H9 (cell line): ENCODE measurements around the gene ANKRD36B. TPM values are rescaled to one million over a fixed set of nuclear protein-coding genes. Genes with fewer than 3 reads are reported as not detected.
"Not testable (repeated sequence)": the region's sequence is repeated elsewhere in the genome, so short reads cannot be mapped to it uniquely, and the experiment has no call there.

Experiments used
- DNase-seq: peaks from one replicate; pipeline ENCODE4 v3.0.0-alpha.2; 2017
- H2AFZ ChIP-seq: one replicate; pipeline ENCODE4 v1.6.1; 2013; ENCODE audit warnings: mild to moderate bottlenecking, low read length, control low read depth, moderate library complexity
- H2AK5ac ChIP-seq: 2 replicates; pipeline ENCODE4 v1.6.1; 2013; ENCODE audit warnings: low read length, control low read depth, mixed read lengths; ENCODE audit not compliant: insufficient read length
- H2BK120ac ChIP-seq: one replicate; pipeline ENCODE4 v1.6.1; 2013; ENCODE audit warnings: low read depth, mild to moderate bottlenecking, low read length, control low read depth, inconsistent platforms; ENCODE audit not compliant: poor library complexity, severe bottlenecking
- H2BK12ac ChIP-seq: 2 replicates; pipeline ENCODE4 v1.6.1; 2013; ENCODE audit warnings: low read length, control low read depth, mixed read lengths, low read depth; ENCODE audit not compliant: insufficient read length
- H2BK15ac ChIP-seq: 2 replicates; pipeline ENCODE4 v1.6.1; 2013; ENCODE audit warnings: low read depth, low read length, control low read depth
- H2BK20ac ChIP-seq: one replicate; pipeline ENCODE4 v1.6.1; 2013; ENCODE audit warnings: low read depth, mild to moderate bottlenecking, low read length, control low read depth, inconsistent platforms; ENCODE audit not compliant: poor library complexity, severe bottlenecking
- H2BK5ac ChIP-seq: 2 replicates; pipeline ENCODE4 v1.6.1; 2013; ENCODE audit warnings: low read length, control low read depth, mixed read lengths; ENCODE audit not compliant: insufficient read length
- H3K14ac ChIP-seq: 2 replicates; pipeline ENCODE4 v1.6.1; 2013; ENCODE audit warnings: low read length, control low read depth; ENCODE audit not compliant: insufficient read depth
- H3K18ac ChIP-seq: 2 replicates; pipeline ENCODE4 v1.6.1; 2013; ENCODE audit warnings: low read depth, mild to moderate bottlenecking, mixed read lengths, low read length, control low read depth; ENCODE audit not compliant: insufficient read length
- H3K23ac ChIP-seq: 2 replicates; pipeline ENCODE4 v1.6.1; 2013; ENCODE audit warnings: low read length, control low read depth, mixed read lengths, low read depth; ENCODE audit not compliant: insufficient read length
- H3K23me2 ChIP-seq: 2 replicates; pipeline ENCODE4 v1.6.1; 2013; ENCODE audit warnings: low read depth, mild to moderate bottlenecking, mixed read lengths, low read length, control low read depth; ENCODE audit not compliant: insufficient read length, poor library complexity, severe bottlenecking
- H3K27ac ChIP-seq: 2 replicates; pipeline ENCODE4 v1.5.1; 2013; ENCODE audit warnings: low read length, control low read depth, mixed read lengths, low read depth; ENCODE audit not compliant: insufficient read length
- H3K27me3 ChIP-seq: 2 replicates; pipeline ENCODE4 v1.6.1; 2013; ENCODE audit warnings: low read length, control low read depth, inconsistent platforms; ENCODE audit not compliant: insufficient read depth
- H3K4ac ChIP-seq: 2 replicates; pipeline ENCODE4 v1.6.1; 2013; ENCODE audit warnings: low read depth, mild to moderate bottlenecking, control low read depth, inconsistent platforms, low read length, moderate library complexity
- H3K4me1 ChIP-seq: 2 replicates; pipeline ENCODE4 v1.6.1; 2013; ENCODE audit warnings: low read length, control low read depth, inconsistent platforms; ENCODE audit not compliant: insufficient read depth
- H3K4me2 ChIP-seq: 2 replicates; pipeline ENCODE4 v1.6.1; 2013; ENCODE audit warnings: low read length, control low read depth, mixed read lengths; ENCODE audit not compliant: insufficient read length, insufficient read depth
- H3K56ac ChIP-seq: 2 replicates; pipeline ENCODE4 v1.6.1; 2013; ENCODE audit warnings: low read depth, mild to moderate bottlenecking, mixed read lengths, low read length, control low read depth; ENCODE audit not compliant: insufficient read length
- H3K79me1 ChIP-seq: 2 replicates; pipeline ENCODE4 v1.6.1; 2013; ENCODE audit warnings: low read depth, mild to moderate bottlenecking, moderate library complexity, low read length, control low read depth, inconsistent platforms; ENCODE audit not compliant: insufficient read depth, poor library complexity, severe bottlenecking
- H3K79me2 ChIP-seq: 2 replicates; pipeline ENCODE4 v1.6.1; 2013; ENCODE audit warnings: low read length, control low read depth, inconsistent platforms; ENCODE audit not compliant: insufficient read depth
- H3K9ac ChIP-seq: 2 replicates; pipeline ENCODE4 v1.6.1; 2013; ENCODE audit warnings: low read length, control low read depth, mixed read lengths; ENCODE audit not compliant: insufficient read length; ENCODE audit errors: extremely low read depth
- H3K9me3 ChIP-seq: one replicate; pipeline ENCODE4 v1.6.1; 2013; ENCODE audit warnings: low read depth, low read length, inconsistent platforms; ENCODE audit not compliant: control insufficient read depth
- H3T11ph ChIP-seq: one replicate; pipeline ENCODE4 v1.6.1; 2013; ENCODE audit warnings: mild to moderate bottlenecking, low read length, control low read depth, inconsistent platforms
- H4K20me1 ChIP-seq: one replicate; pipeline ENCODE4 v1.6.1; 2013; ENCODE audit not compliant: control insufficient read depth, insufficient read length, insufficient read depth
- H4K5ac ChIP-seq: 2 replicates; pipeline ENCODE4 v1.6.1; 2013; ENCODE audit warnings: low read depth, mild to moderate bottlenecking, mixed read lengths, low read length, control low read depth; ENCODE audit not compliant: insufficient read length
- H4K8ac ChIP-seq: replicated peaks from 2 replicates; pipeline ENCODE4 v1.6.1; 2013; ENCODE audit warnings: low read length, control low read depth, mixed read lengths, low read depth; ENCODE audit not compliant: insufficient read length
- H4K91ac ChIP-seq: 2 replicates; pipeline ENCODE4 v1.6.1; 2013; ENCODE audit warnings: low read depth, mild to moderate bottlenecking, moderate library complexity, mixed read lengths, low read length, control low read depth; ENCODE audit not compliant: insufficient read length
- H3K27ac Mint-ChIP-seq, 3 experiments: 2 replicates in 2 of 3; 3 replicates in 1 of 3; pipeline ENCODE4 v1.8.0; 2020 to 2021; ENCODE audit warnings: mixed read lengths in 3 of 3, mild to moderate bottlenecking in 1 of 3, moderate library complexity in 1 of 3
- H3K27me3 Mint-ChIP-seq: 2 replicates; pipeline ENCODE4 v1.8.0; 2021; ENCODE audit warnings: low read depth, mild to moderate bottlenecking, moderate library complexity, mixed read lengths
- H3K36me3 Mint-ChIP-seq, 3 experiments: 2 replicates in 2 of 3; 3 replicates in 1 of 3; pipeline ENCODE4 v1.8.0; 2020 to 2021; ENCODE audit warnings: low read depth in 3 of 3, mixed read lengths in 3 of 3; ENCODE audit not compliant: insufficient read depth in 1 of 3
- H3K4me1 Mint-ChIP-seq, 2 experiments: 2 replicates each; pipeline ENCODE4 v1.8.0; 2020; ENCODE audit warnings: mixed read lengths in 2 of 2
- H3K4me3 Mint-ChIP-seq, 2 experiments: 2 replicates in 1 of 2; 3 replicates in 1 of 2; pipeline ENCODE4 v1.8.0; 2020 to 2021; ENCODE audit warnings: mild to moderate bottlenecking in 2 of 2, mixed read lengths in 2 of 2, moderate library complexity in 1 of 2
- H3K9me3 Mint-ChIP-seq, 2 experiments: 2 replicates in 1 of 2; 3 replicates in 1 of 2; pipeline ENCODE4 v1.8.0; 2020; ENCODE audit warnings: mild to moderate bottlenecking in 2 of 2, mixed read lengths in 2 of 2, moderate library complexity in 1 of 2
- WGBS: extraction: QIAGEN DNeasy Blood & Tissue Kit; methylation state at CpG from one replicate; pipeline ENCODE4 v1.1.7; 2013; ENCODE audit warnings: missing lambda C conversion rate, low lambda C conversion rate, mixed read lengths; ENCODE audit not compliant: insufficient read length; ENCODE audit errors: extremely low coverage; 5-methylcytosine and 5-hydroxymethylcytosine counted together
- total RNA-seq: library from RNA; stranded (reverse); gene quantifications from 2 replicates; pipeline ENCODE4 v1.2.1, GENCODE V29; 2021

ANKRD36B gene
- total RNA-seq, 1 experiment from 2014 or later = 7.6 TPM

- not testable (repeated sequence) for H3K27me3 Mint-ChIP-seq, H3K23me2 ChIP-seq, H3K56ac ChIP-seq, H2AFZ ChIP-seq, H3K79me2 ChIP-seq, H3T11ph ChIP-seq, H3K27me3 ChIP-seq, H3K4me2 ChIP-seq, H2BK120ac ChIP-seq, H3K23ac ChIP-seq, H3K4me3 Mint-ChIP-seq, H4K5ac ChIP-seq, H2BK15ac ChIP-seq, H3K9ac ChIP-seq, H3K18ac ChIP-seq, H2AK5ac ChIP-seq, DNase-seq, H3K27ac ChIP-seq, H3K4ac ChIP-seq, H4K91ac ChIP-seq, H2BK12ac ChIP-seq, H2BK20ac ChIP-seq, H3K27ac Mint-ChIP-seq, H3K14ac ChIP-seq, H3K4me1 ChIP-seq, H3K4me1 Mint-ChIP-seq, H4K8ac ChIP-seq, H4K20me1 ChIP-seq, H2BK5ac ChIP-seq, H3K79me1 ChIP-seq
- Mint-ChIP-seq H3K9me3 (peaks cover 27 to 31% of the 10 kb centered on the region in 2 experiments), H3K36me3 (peaks cover 23 to 37% (median 33%) of the 10 kb centered on the region in 3 experiments)
- peaks cover 11% of the 10 kb centered on the region for H3K9me3 ChIP-seq
- no CpG with 5 or more reads among the region's 2 CpGs for WGBS
Observed at GRCh38 chr2:97522916-97523555, 66.6 kb downstream of the ANKRD36B start.

DNA sequence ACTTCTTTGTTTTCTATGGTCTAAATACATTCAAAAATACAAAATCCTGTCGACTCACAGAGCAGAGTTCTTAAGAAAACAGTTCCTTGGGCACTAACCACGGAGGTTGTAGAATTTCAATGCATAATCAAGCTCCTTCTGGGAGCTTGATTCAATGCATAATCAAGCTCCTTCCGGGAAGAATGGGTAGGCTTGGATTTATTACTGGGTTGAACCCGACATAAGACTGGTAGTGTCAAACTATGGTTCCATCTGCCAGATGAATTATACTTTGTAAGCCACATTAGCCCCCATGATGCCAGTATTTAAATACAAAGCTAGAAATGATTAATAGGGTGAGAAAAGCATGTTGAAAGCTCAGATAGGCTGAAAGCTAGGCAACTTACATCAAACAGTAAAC lies 94.0 kb downstream of the ANKRD36B start:
- not testable (repeated sequence) for H3K9me3 Mint-ChIP-seq, H3K4me3 Mint-ChIP-seq, H4K91ac ChIP-seq, H3K18ac ChIP-seq, H3K4me2 ChIP-seq, H2AFZ ChIP-seq, H3K4me1 Mint-ChIP-seq, H2BK12ac ChIP-seq, H4K20me1 ChIP-seq, H3K27me3 Mint-ChIP-seq, H3T11ph ChIP-seq, H3K79me2 ChIP-seq, H2BK20ac ChIP-seq, H3K4ac ChIP-seq, H2AK5ac ChIP-seq, H2BK120ac ChIP-seq, H3K56ac ChIP-seq, H3K27ac Mint-ChIP-seq, H2BK5ac ChIP-seq, DNase-seq, H3K14ac ChIP-seq, H3K23me2 ChIP-seq, H2BK15ac ChIP-seq, H3K4me1 ChIP-seq, H3K79me1 ChIP-seq, H3K9me3 ChIP-seq, H4K5ac ChIP-seq, H3K23ac ChIP-seq, H3K27me3 ChIP-seq, H4K8ac ChIP-seq, H3K9ac ChIP-seq, H3K27ac ChIP-seq, H3K36me3 Mint-ChIP-seq
- no CpG with 5 or more reads among the region's 4 CpGs for WGBS
